HEK293T (cell line): Measurements from ENCODE around the gene POU5F1.

Source experiments
- NFRKB ChIP-seq: fragments of 450-650 bp; IDR thresholded peaks from 2 replicates; pipeline ENCODE4 v1.6.1; 2016; ENCODE audit warnings: mild to moderate bottlenecking, moderate library complexity
- ZNF384 ChIP-seq: fragments of 450-650 bp; IDR thresholded peaks from 2 replicates; pipeline ENCODE4 v1.6.1; 2016

- no peak for TF ChIP-seq ZNF384
- no peak for TF ChIP-seq NFRKB
Observed at GRCh38 chr6:31178143-31179041, 7.9 kb upstream of the POU5F1 start.
